SJSA1 (cell line): ENCODE data around the gene TNS3. TPM values are rescaled to one million over a fixed set of nuclear protein-coding genes. Genes with fewer than 3 reads are reported as not detected.

Experiments
- DNase-seq, 2 experiments: peaks; one replicate each; pipeline ENCODE4 v3.0.0-alpha.2; 2015 to 2020; ENCODE audit warnings: low spot score in 2 of 2, low read depth in 1 of 2
- H3K27ac ChIP-seq: fragments of 250-450 bp; sonication (Bioruptor Pico); 2 replicates; pipeline ENCODE4 v1.5.1; 2020; ENCODE audit warnings: mild to moderate bottlenecking, moderate library complexity
- H3K27me3 ChIP-seq: fragments of 250-450 bp; sonication (Bioruptor Pico); replicated peaks from 2 replicates; pipeline ENCODE4 v1.5.1; 2020; ENCODE audit warnings: mild to moderate bottlenecking, moderate library complexity
- H3K36me3 ChIP-seq: fragments of 250-450 bp; sonication (Bioruptor Pico); 2 replicates; pipeline ENCODE4 v1.5.1; 2020; ENCODE audit warnings: mild to moderate bottlenecking
- H3K4me1 ChIP-seq: fragments of 250-450 bp; sonication (Bioruptor Pico); replicated peaks from 2 replicates; pipeline ENCODE4 v1.6.1; 2021; ENCODE audit warnings: mild to moderate bottlenecking
- H3K4me3 ChIP-seq: fragments of 250-450 bp; sonication (Bioruptor Pico); 2 replicates; pipeline ENCODE4 v1.5.1; 2020; ENCODE audit warnings: mild to moderate bottlenecking
- H3K9me3 ChIP-seq: fragments of 250-450 bp; sonication (Bioruptor Pico); replicated peaks from 2 replicates; pipeline ENCODE4 v1.5.1; 2020; ENCODE audit warnings: mild to moderate bottlenecking
- total RNA-seq: library from RNA; depleted of rRNA; stranded (reverse); fragments of >200 nt; shearing (Covaris generic); gene quantifications from 2 replicates; pipeline ENCODE4 v1.2.3, GENCODE V29; 2014

Gene TNS3
- total RNA-seq, 1 experiment from 2014 or later: 92.5 TPM

DNA sequence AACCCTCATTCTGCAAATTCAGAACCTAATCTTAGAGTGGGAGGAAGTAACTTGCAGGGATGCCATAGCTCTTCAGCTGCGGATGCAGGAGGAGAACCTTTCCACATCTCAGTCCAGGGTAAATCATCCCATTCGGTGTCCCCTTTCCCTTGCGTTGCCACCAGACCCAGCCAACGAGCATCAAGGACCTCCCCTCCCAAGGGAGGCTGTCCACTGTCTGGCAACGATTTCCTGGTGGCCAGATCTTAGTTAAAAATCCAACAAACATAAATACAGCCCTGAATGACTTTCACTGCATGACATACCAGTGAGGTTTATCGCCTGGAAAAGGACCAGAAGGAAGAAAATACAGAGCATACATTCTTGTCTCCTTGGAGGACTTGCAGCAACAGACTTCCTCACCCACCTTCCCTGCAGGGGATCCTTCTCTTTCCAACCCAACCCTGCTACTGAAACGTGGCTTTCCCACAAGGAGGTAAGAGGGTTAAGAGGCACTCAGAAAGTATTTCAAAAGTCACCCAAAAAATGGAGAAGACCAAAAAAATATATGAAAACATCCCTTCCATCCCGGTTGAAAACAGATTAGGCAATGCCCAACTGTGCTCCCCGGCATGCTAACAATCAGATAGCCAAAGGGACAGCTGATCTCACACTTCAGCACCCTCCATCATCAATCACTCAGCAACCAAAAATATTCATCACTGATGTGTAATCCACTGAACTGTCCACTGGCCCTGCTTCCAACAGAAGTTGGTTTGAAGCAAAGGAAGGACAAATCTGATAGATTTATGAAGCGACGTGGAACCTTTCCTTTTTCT is 206.6 kb downstream of the TNS3 start:
- Histone ChIP-seq H3K27ac (no peak overlapping the region), H3K27me3 (no peaks in the 10 kb centered on the region), H3K4me1 (peaks cover 82% of the 10 kb centered on the region), H3K9me3 (no peaks in the 10 kb centered on the region), H3K4me3 (no peak overlapping the region), H3K36me3 (peaks cover 25% of the 10 kb centered on the region)
- DNase-seq: peak in 1 of 2 experiments; percentile 63

DNA sequence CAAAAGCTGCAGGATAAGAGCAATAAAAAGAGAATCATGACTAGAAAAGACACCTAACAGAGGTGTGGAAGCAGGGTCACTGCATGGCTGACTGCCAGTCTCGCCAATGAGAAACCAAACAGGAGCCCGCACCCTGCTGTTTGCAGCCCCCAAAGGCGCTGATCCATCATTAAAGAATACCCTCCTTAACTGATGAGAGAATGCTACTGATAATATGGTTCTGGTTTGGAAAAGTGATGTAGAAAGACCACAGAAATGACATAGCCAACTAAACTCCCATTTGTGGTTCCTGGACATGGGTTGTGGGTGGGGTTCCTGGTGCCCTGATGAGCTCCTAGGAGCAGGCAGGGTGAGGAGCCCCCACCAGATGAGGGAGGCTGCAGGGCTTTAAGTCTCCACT is 207.4 kb downstream of the TNS3 start:
- no peaks in the 10 kb centered on the region for H3K9me3 ChIP-seq
- peaks cover 82% of the 10 kb centered on the region for H3K4me1 ChIP-seq
- H3K36me3 ChIP-seq: peaks cover 28% of the 10 kb centered on the region
- H3K27ac ChIP-seq: no peak overlapping the region
- DNase-seq: no peak
- H3K4me3 ChIP-seq: no peak overlapping the region
- H3K27me3 ChIP-seq: no peaks in the 10 kb centered on the region

DNA sequence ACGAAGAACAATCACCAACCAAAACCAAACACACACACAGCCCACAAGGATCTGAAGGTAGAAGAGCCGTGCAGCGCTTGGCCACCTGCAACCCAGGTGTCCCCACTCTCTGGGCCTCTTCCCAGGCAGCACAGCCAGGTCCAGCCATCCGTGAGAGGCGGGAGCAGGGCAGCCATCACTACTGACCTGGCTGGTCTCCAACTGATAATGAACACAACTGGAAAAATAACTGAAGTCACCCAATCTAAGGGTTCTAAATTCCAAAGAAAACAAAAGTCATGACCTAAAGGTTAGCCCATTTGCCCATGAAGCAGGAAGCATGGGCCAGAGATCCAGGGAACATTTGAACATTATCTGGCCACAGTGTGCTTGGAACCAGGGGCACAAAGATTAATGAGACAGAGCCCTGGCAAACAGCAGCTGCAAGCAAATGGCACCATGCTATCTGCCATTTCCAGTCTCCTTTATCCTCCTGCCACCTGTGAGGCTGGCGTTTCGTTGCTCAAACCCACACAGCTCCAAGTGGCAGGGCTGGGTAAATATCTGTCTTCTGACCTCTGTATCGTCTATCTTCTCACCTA is 207.9 kb downstream of the TNS3 start:
- H3K9me3 ChIP-seq: no peaks in the 10 kb centered on the region
- H3K27ac ChIP-seq: no peak overlapping the region
- DNase-seq: no peak
- H3K27me3 ChIP-seq: no peaks in the 10 kb centered on the region
- H3K4me3 ChIP-seq: no peak overlapping the region
- peaks cover 34% of the 10 kb centered on the region for H3K36me3 ChIP-seq
- peaks cover 82% of the 10 kb centered on the region for H3K4me1 ChIP-seq

DNA sequence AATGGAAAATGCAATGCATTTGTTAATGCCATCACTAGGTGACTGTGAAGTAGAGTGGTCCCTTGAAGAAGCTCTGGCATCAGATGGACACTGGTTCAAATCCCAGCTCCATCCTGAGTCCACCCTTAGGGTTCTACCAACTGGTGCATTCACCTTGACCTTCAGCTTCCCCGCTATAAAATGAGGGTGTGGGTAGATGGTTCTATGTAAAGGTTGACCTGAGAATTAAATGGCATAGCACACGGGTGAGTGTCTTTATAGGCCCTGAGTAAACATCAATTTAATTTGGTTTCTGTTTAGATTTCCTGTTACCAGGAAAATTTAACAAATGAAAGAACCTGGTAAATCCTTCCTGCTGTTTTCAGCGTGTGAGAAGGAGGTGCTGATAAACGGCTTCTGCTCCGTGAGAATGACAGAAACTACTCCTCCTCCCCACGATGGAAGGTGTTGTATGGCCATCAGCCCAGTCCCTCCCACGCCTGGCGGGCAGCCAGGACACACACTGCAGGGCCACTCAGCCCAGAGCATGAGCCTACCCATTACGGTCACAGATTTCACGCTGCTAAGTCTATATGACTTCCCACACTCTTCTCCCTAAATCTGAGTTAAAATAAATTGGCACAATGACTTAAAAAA is 210.1 kb downstream of the TNS3 start:
- no peak overlapping the region for H3K27ac ChIP-seq
- H3K9me3 ChIP-seq: no peaks in the 10 kb centered on the region
- peaks cover 46% of the 10 kb centered on the region for H3K36me3 ChIP-seq
- peak; percentile 55 to 73 for DNase-seq
- H3K4me1 ChIP-seq: peaks cover 61% of the 10 kb centered on the region
- no peaks in the 10 kb centered on the region for H3K27me3 ChIP-seq
- H3K4me3 ChIP-seq: no peak overlapping the region

DNA sequence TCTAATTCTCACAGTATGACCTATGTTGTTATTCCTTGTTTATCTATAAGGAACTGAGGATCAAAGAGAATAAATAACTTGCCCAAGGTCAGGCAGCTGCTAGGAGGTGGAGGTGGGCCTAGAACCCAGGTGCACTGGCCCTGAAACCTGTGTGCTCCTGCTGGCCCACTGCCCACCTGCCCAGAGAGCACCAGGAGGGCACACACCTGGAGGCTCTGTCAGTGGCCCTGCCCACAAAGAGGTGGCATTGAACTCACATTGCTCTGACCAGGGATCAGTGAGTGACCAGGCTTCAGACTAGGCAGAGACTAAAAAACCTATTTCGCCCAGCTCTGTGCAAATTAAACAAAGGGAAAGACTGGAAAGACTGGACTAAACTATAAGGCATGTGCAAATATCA is 210.6 kb downstream of the TNS3 start:
- no peak overlapping the region for H3K4me3 ChIP-seq
- no peaks in the 10 kb centered on the region for H3K27me3 ChIP-seq
- no peaks in the 10 kb centered on the region for H3K9me3 ChIP-seq
- H3K36me3 ChIP-seq: peaks cover 52% of the 10 kb centered on the region
- DNase-seq: no peak
- H3K27ac ChIP-seq: no peak overlapping the region
- peaks cover 60% of the 10 kb centered on the region for H3K4me1 ChIP-seq

DNA sequence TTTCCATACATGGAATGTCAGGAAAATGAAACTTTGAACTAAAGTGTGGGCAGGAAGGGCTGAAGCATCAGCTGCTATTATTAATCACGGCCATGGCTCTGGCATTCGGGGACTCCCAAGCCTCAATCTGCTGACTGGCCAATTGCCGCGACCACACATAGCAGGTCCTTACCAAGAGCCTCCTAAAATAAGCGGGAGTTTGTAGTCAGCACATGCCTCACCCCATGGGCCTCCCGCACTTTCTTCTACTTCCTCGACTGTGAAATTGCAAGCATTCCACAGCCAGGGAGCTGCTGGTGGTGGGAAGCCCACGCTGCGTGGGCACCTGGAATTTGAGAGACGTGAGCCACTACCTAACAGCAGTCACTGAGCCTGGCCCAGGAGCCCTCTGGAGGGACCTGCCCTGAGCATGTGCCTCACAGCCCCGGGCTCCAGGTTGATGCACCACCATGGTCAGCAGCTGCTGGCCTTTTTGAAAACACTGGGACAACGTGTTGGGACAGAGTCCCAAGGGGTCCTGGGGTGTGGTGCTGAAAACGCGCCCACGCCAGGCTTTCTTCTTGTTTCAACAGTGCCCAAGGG is 211.4 kb downstream of the TNS3 start:
- H3K27ac ChIP-seq: no peak overlapping the region
- peak; percentile 67 to 84 for DNase-seq

DNA sequence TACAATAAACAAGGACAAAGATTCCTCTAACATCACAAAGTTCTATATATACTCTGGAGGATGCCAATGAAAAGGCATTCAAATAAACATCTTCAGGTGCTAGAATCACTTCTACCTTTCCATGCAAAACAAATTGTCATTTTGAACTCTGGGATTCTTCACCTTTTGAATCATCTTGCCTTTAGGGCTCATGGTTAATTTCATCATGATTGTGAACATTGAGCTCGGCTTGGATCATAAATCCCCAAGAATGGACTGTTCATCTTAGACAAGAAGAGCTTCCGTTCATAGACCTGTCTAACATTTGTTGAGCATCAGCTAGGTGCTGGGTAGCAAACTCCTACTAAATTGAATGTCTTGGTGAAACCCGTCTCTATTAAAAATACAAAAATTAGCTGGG is 212.2 kb downstream of the TNS3 start:
- no peaks in the 10 kb centered on the region for H3K27me3 ChIP-seq
- no peak for DNase-seq
- H3K36me3 ChIP-seq: peaks cover 50% of the 10 kb centered on the region
- H3K9me3 ChIP-seq: no peaks in the 10 kb centered on the region
- no peak overlapping the region for H3K27ac ChIP-seq
- no peak overlapping the region for H3K4me3 ChIP-seq
- peaks cover 45% of the 10 kb centered on the region for H3K4me1 ChIP-seq

More for the DNA sequence above, 211.4 kb downstream of the TNS3 start:
- H3K4me1 ChIP-seq: peaks cover 54% of the 10 kb centered on the region
- H3K27me3 ChIP-seq: no peaks in the 10 kb centered on the region
- no peak overlapping the region for H3K4me3 ChIP-seq
- peaks cover 52% of the 10 kb centered on the region for H3K36me3 ChIP-seq
- H3K9me3 ChIP-seq: no peaks in the 10 kb centered on the region

DNA sequence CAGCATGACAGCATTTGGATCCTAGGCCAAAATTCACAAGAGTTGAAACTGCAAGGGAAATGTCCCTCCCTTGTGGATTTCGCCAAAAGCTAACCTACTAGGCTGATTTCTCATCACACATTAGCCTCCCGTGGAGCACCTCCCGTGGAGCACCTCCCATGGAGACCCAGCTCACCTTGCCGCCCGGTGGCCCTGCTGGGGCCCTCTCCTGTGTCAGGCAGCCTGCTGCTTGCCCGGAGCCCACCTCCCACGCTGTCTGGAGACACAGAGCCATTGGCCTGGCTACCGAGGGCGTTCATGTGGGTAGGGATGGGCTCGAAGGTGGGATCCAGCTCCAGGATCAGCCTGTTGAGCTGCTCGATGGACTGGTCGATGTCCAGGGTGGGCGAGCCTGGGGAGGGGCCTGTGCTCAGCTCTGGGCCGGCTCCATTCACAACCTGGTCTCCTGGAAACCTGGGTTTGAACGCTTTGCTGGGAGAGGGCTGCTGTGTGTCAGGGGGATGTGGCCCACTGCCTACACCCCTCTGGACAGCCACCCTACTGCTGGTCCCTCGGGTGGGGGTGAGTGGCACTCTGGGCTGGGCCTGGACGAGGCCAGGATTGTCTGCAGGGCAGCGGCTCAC is 213.6 kb downstream of the TNS3 start:
- Histone ChIP-seq H3K4me3 (no peak overlapping the region), H3K27me3 (no peaks in the 10 kb centered on the region), H3K9me3 (no peaks in the 10 kb centered on the region), H3K4me1 (peaks cover 42% of the 10 kb centered on the region), H3K27ac (no peak overlapping the region), H3K36me3 (peaks cover 58% of the 10 kb centered on the region)
- no peak for DNase-seq

DNA sequence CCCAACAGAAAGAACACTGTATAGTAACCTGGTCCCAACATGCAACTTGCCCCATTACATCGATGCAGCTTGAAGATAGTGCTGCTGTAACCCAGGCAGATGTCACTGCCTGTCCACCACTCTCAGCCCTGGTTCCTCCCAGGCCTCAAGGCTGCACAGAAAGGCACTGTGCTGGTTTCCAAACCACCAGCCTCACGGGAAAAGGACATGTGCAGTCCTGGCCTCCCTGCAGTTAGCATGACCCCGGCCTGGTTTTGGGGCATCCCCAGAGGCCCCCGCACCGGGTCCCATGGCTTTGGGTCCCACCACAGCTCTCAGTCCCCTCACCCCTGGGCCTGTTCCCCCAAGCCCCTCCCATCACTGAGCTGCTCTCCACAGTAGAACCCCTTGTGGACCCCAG is 214.5 kb downstream of the TNS3 start:
- H3K36me3 ChIP-seq: peaks cover 64% of the 10 kb centered on the region
- H3K4me3 ChIP-seq: no peak overlapping the region
- DNase-seq: no peak

DNA sequence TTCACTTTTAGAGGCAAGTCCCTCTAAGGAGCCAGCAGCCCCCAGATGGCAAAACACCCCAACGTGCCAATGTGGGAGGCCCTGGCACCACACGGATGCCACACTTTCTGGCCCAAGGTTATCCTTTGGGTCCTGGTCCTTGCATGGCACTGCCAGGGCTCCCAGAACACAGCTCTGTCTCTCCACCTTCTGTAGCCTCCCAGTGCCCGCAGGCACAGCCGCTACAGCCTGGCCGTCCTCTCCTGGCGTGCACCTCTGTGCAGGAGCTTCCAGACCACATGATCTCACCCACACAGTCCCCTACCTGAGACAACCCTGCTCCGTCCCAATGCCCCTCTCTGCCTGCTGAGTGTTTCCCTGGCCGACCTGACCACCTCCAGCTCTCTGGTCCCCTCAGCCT is 215.0 kb downstream of the TNS3 start:
- H3K9me3 ChIP-seq: no peaks in the 10 kb centered on the region; the same call in 1 of the 2 replicates
- no peak overlapping the region for H3K27ac ChIP-seq
- no peak overlapping the region for H3K4me3 ChIP-seq
- peaks cover 66% of the 10 kb centered on the region for H3K36me3 ChIP-seq
- no peaks in the 10 kb centered on the region for H3K27me3 ChIP-seq
- no peak for DNase-seq
- H3K4me1 ChIP-seq: peaks cover 38% of the 10 kb centered on the region

More for the DNA sequence above, 214.5 kb downstream of the TNS3 start:
- H3K4me1 ChIP-seq: peaks cover 38% of the 10 kb centered on the region
- H3K27me3 ChIP-seq: no peaks in the 10 kb centered on the region
- H3K27ac ChIP-seq: no peak overlapping the region
- no peaks in the 10 kb centered on the region; the same call in 1 of the 2 replicates for H3K9me3 ChIP-seq

DNA sequence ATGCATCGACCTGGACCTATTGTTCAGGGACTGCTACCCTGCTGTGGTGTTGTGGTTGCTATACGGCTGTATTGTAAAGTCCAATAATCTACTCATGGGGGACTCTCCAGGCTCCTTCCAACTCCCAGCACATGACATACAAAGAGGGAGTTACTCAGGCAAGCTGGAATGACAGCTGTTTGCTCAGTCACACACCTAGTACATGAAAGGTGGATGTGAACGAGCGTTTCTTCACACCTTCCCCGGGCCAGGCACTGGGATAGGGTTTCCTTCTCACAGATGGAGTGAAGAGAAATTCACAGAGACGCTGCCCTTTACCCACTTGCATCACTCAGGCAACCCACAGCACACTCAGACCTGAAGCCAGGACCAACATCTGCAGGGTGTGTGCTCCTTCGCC is 215.7 kb downstream of the TNS3 start:
- DNase-seq: no peak
- Histone ChIP-seq H3K27me3 (no peaks in the 10 kb centered on the region), H3K36me3 (peaks cover 60% of the 10 kb centered on the region), H3K27ac (no peak overlapping the region), H3K9me3 (no peaks in the 10 kb centered on the region; the same call in 1 of the 2 replicates), H3K4me3 (no peak overlapping the region), H3K4me1 (peaks cover 36% of the 10 kb centered on the region)

DNA sequence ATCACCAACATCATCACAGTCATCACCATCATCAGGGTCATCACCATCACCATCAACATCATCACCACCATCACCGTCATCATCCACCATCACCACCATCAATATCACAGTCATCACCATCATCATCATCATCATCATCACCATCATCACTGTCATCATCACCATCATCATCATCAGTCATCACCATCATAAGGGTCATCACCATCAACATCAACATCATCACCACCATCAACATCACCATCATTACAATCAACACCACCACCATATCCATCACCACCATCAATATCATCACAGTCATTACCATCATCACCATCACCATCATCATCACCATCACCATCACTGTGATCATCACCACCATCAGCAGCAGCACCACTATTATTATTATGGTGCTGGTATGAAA is 218.9 kb downstream of the TNS3 start:
- no peaks in the 10 kb centered on the region for H3K27me3 ChIP-seq
- H3K9me3 ChIP-seq: no peaks in the 10 kb centered on the region; the same call in 1 of the 2 replicates
- DNase-seq: no peak
- peaks cover 51% of the 10 kb centered on the region for H3K36me3 ChIP-seq
- H3K4me3 ChIP-seq: no peak overlapping the region
- H3K27ac ChIP-seq: no peak overlapping the region
- peaks cover 15% of the 10 kb centered on the region for H3K4me1 ChIP-seq

DNA sequence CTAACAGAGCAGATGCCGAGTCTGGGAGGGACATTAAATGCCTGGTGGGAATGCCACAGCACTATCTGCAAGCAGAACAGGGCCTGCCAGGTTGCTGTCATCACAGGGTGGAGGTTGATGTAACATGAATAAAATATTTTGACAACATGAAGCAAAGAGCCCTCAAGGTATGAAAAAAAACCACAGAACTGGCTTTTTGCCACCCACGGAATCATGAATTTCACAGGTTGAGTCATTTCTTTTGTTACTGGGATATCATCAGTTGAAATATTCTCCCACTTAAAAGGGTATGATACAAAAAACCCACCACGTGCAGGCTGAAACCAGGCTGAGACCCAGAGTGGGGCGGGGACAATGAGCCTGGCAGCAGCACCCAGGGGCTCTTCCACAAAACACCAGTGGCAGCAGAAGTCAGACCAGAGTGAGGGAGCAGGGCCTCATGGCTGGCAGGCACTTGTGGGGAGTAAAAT is 220.1 kb downstream of the TNS3 start:
- Histone ChIP-seq H3K4me3 (no peak overlapping the region), H3K9me3 (no peaks in the 10 kb centered on the region; the same call in 1 of the 2 replicates), H3K4me1 (peaks cover 15% of the 10 kb centered on the region), H3K27ac (peak overlapping the region; percentile 54), H3K36me3 (peaks cover 39% of the 10 kb centered on the region), H3K27me3 (no peaks in the 10 kb centered on the region)
- peak; percentile 86 to 96 for DNase-seq
